Globus pallidus (tissue), 1 donor: ENCODE measurements around the gene GABRP.
"Not testable (repeated sequence)": the region's sequence is repeated elsewhere in the genome, so short reads cannot be mapped to it uniquely, and the experiment has no call there.

Source experiments
- DNase-seq: peaks from one replicate; pipeline ENCODE4 v3.0.0-alpha.2; 2015; ENCODE audit warnings: low spot score

GABRP gene

GRCh38 chr5:170755679-170756456, 27.7 kb upstream of the GABRP start:
- DNase-seq, result no peak

DNA sequence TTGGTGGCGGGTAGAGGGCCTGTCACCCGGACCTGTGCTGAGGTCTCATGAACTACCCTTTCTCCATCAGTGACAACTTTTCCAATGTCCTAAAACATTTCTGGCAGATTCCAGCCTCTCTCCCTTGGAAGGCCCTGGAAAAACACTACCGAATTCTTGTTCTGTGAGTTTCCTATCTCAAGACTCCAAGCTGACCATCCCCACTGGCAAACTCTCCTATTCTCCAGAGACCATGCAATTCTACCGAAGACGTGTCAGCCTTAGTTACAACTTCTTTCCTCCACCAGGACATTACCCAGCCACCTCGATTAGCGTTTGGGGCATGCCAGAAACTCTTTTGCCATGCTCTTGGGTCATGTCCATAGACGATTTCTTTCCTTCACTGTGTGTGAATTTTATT, 26.8 kb upstream of the GABRP start:
- DNase-seq, result no peak

DNA sequence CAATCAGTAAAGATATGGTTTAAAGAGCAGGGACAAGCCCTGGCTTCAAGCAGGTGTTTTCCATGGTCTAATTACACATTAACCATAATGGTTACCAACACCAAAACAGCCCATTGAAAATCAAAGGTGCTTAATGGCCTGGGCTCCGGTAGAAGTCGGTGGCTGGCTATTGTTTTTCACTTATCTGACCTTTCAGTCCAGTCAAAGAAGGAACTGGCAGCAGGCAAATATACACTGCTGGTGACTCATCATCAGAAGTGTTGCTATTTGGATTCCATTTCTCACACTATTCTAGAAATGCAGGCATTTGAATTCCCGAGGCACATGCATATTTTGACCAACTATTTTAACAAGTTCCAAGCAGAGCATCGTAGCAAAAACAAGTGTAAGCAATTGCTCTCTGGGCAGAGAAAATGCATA, 26.3 kb upstream of the GABRP start:
- DNase-seq, result no peak

DNA sequence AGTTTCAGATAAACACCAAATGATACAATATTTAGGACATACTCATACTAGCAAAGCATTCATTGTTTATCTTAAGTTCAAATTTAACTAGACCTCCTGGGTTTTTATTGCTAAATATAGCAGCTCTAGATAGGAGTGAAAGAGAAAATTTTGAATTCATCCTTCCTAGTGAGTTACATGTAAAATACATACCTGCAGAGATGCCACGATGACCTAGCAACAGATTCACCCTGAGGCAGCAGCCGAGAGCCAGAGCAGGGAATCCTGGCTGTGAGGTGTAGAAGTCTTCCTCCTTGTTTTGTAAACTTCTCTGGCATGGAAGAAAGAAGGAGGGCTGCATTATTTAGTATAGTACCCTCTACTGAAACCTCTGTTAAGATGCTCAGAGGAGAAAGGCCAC, 25.9 kb upstream of the GABRP start:
- DNase-seq, result no peak

- DNase-seq, result no peak
Measured at GRCh38 chr5:170758481-170758880, 25.0 kb upstream of the GABRP start.

DNA sequence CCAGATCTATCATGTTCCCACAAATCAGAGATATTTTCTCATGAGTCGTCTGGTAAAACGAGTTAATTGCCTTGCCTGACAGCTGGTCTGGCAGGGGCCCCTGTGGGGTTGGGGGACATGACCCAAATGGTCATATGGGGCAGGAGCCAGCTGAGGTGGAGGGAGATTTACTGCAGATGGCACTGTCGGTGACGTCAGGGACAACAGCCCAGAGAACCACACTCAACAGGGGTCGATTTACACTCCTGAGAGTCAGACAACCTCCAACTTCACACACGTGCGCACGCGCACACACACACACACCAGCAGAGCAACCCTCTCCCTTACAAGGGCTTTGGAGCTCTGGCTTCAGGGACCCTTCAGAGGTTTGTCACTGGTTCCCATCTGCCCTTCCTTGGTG, 23.4 kb upstream of the GABRP start:
- no peak for DNase-seq

- DNase-seq, result no peak
Measured at GRCh38 chr5:170761048-170761707, 22.3 kb upstream of the GABRP start.

GRCh38 chr5:170761708-170762066, 21.8 kb upstream of the GABRP start:
- DNase-seq, result no peak

GRCh38 chr5:170762298-170762697, 21.2 kb upstream of the GABRP start:
- not testable (repeated sequence) for DNase-seq

- DNase-seq, result not testable (repeated sequence)
Measured at GRCh38 chr5:170765868-170766267, 17.7 kb upstream of the GABRP start.

DNA sequence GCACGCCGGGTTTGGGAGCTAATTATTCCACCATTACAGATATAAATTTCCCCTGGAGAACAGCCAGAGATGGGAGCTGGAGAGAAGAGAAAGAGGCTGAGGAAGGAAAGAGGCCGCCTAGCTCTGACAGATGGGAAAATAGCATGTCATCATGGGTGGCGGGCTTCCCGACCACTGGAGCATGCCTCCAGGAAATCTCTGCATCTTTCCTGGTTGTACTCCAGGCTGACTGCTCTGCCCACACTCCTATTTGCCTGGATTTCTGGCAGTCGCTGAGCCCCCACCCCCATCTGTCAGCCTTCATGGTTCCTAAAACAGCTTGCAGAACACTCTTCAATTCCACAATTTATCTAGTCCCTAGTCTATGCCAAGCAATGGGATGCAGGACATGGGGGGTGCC, 14.3 kb upstream of the GABRP start:
- DNase-seq, result no peak

GRCh38 chr5:170769898-170770416, 13.6 kb upstream of the GABRP start:
- DNase-seq, result no peak

GRCh38 chr5:170771496-170771895, 12.0 kb upstream of the GABRP start:
- DNase-seq, result no peak

GRCh38 chr5:170773024-170773985, 10.2 kb upstream of the GABRP start:
- no peak for DNase-seq

DNA sequence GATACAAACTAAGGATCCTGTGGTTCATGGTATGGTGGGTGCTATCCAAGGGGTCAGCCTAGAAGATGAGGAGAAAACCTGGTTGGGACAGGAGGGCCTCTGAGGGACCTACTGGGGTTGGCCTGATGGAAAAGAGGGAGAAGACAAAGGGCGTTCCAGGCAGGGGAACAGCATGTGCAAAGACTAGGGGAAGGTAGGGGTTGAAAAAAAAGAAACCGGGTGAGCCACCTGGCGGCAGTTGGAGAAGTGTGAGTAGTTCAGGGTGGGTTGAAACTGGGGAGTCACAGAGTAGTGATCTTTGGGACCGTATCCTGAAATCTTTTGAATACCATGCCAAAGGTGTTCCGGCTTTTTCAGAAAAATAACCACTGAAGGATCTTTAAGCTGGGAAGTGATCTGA, 8.7 kb upstream of the GABRP start:
- DNase-seq, result no peak

DNA sequence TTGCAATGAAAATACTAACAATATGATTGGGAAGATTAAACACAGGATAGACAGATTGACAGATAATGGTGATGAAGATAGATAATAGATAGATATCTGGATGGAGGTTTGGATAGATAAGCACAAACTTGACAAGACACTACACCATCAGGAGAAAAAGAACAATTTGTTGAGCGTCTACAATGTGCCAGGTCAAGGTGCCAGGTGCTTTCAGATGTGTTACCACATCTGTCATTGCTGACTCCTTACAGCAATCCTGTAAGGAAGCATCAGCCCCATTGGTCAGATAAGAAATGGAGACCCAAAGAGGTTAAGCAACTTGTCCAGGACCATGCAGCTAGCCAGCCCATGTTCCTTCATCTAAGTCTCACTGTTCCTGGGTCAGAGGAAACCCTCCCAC, 1.6 kb upstream of the GABRP start:
- DNase-seq, result no peak

GRCh38 chr5:170782438-170782837, 1.1 kb upstream of the GABRP start:
- no peak for DNase-seq

DNA sequence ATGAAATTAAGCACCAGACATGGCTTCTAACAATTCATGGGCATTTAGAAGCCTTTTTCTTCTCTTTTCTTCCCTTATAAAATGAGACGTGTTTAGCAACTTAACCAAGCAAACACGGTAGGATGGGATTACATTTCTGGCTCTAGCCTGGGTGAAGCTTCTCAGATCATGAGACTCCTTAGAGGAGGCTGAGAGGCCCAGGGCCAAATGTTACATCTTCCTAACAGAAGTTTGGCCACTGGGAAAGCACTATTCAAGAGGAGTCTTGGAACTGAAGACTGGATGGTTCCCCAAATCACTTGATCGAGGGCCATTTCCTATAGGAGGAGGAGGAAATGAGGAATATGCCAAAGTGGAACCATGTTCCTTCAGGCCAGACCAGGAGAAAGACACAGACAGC, 1.9 kb downstream of the GABRP start:
- no peak for DNase-seq

- no peak for DNase-seq
Measured at GRCh38 chr5:170787216-170787615, 3.7 kb downstream of the GABRP start.

GRCh38 chr5:170788626-170789304, 5.2 kb downstream of the GABRP start:
- no peak for DNase-seq

GRCh38 chr5:170791325-170791954, 7.9 kb downstream of the GABRP start:
- peak; percentile 51 for DNase-seq
